ENCODE data around the gene FBXL7. TPM values are rescaled to one million over a fixed set of nuclear protein-coding genes. Genes with fewer than 3 reads are reported as not detected.

FBXL7 gene
- polyA plus RNA-seq, 1 donor from 2014 or later: 0.24 TPM

DNA sequence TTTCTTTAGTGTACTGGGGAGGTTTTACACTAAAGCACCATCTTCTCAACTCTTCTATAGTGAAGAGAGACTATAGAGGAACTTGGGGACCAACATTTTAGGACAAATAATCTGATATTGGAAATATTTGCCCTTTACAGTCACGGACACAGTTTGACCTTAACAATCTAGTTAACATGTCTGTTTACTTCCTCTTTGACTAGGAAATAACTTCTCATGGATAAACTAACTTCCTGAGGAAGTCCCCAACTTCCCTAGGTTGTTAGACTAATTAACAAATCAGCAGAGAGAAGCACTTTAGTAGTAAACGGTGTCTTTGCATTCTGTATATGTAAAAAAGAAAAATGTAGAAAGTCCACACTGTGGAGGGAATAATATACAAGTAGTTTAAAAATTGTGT lies 127.7 kb downstream of the FBXL7 start:
- no peak overlapping the region for H3K9ac ChIP-seq (ENCODE audit: low read length)
- TF ChIP-seq TAF1 (IDR thresholded peaks at IDR 0.05; ENCODE audit: low read depth): no peak
- TF ChIP-seq EZH2 (IDR thresholded peaks at IDR 0.05; ENCODE audit: borderline replicate concordance, insufficient read depth, low read length, poor library complexity, severe bottlenecking): no peak
- TF ChIP-seq MXI1 (conservative IDR thresholded peaks at IDR 0.05; ENCODE audit: poor library complexity, severe bottlenecking): no peak
- H3K27ac ChIP-seq (ENCODE audit: low read length): no peak overlapping the region
- H3K27me3 ChIP-seq (ENCODE audit: insufficient read depth, low read depth, low read length): no peaks in the 10 kb centered on the region
- no peaks in the 10 kb centered on the region for H3K36me3 ChIP-seq (ENCODE audit: insufficient read depth, low read length)
- no peaks in the 10 kb centered on the region for H3K9me3 ChIP-seq (ENCODE audit: low read length)
- H4K20me1 ChIP-seq (ENCODE audit: insufficient read depth): no peaks in the 10 kb centered on the region
- no peaks in the 10 kb centered on the region for H3K9me2 ChIP-seq (ENCODE audit: insufficient read depth, low read length)
- H3K4me3 ChIP-seq (ENCODE audit: low read length): no peak overlapping the region
- H3K4me2 ChIP-seq (ENCODE audit: low read length): no peak overlapping the region
- H2AFZ ChIP-seq (ENCODE audit: low read depth, low read length): no peak overlapping the region
- H3K79me2 ChIP-seq (replicated peaks; ENCODE audit: insufficient read depth, low read length): no peaks in the 10 kb centered on the region
- H3F3A ChIP-seq (ENCODE audit: insufficient read depth, low read length, poor library complexity, severe bottlenecking): no peaks in the 10 kb centered on the region

DNA sequence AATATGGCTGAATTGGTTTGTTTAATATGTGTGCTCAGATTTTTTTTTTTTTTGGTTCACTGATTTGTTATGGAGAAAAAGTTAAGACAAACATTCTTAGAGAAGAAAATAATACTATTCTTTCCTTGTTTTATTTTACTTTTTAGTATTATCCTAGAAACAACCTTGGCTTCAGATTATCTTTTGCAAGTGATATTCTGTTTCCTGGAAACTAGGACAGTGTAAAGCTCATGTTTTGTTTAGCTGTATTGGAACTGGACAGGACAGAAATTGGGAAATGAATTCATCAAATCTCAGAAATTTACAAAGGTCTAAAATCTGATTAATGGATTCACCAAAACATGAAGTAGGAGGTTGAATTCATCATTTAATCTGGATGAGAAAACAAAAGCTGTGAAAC lies 130.5 kb downstream of the FBXL7 start:
- no peak overlapping the region for H3K4me2 ChIP-seq (ENCODE audit: low read length)
- no peaks in the 10 kb centered on the region for H3K9me2 ChIP-seq (ENCODE audit: insufficient read depth, low read length)
- H3K4me3 ChIP-seq (ENCODE audit: low read length): no peak overlapping the region
- no peak for TF ChIP-seq SMC3 (conservative IDR thresholded peaks at IDR 0.05; ENCODE audit: poor library complexity)
- TF ChIP-seq POLR2AphosphoS5 (IDR thresholded peaks at IDR 0.05): no peak
- no peaks in the 10 kb centered on the region for H3K36me3 ChIP-seq (ENCODE audit: insufficient read depth, low read length)
- H3K9ac ChIP-seq (ENCODE audit: low read length): no peak overlapping the region
- H3K79me2 ChIP-seq (replicated peaks; ENCODE audit: insufficient read depth, low read length): no peaks in the 10 kb centered on the region
- no peaks in the 10 kb centered on the region for H3F3A ChIP-seq (ENCODE audit: insufficient read depth, low read length, poor library complexity, severe bottlenecking)
- no peaks in the 10 kb centered on the region for H3K9me3 ChIP-seq (ENCODE audit: low read length)
- no peak overlapping the region for H2AFZ ChIP-seq (ENCODE audit: low read depth, low read length)
- no peaks in the 10 kb centered on the region for H4K20me1 ChIP-seq (ENCODE audit: insufficient read depth)
- no peaks in the 10 kb centered on the region for H3K27me3 ChIP-seq (ENCODE audit: insufficient read depth, low read depth, low read length)
- H3K27ac ChIP-seq (ENCODE audit: low read length): no peak overlapping the region

DNA sequence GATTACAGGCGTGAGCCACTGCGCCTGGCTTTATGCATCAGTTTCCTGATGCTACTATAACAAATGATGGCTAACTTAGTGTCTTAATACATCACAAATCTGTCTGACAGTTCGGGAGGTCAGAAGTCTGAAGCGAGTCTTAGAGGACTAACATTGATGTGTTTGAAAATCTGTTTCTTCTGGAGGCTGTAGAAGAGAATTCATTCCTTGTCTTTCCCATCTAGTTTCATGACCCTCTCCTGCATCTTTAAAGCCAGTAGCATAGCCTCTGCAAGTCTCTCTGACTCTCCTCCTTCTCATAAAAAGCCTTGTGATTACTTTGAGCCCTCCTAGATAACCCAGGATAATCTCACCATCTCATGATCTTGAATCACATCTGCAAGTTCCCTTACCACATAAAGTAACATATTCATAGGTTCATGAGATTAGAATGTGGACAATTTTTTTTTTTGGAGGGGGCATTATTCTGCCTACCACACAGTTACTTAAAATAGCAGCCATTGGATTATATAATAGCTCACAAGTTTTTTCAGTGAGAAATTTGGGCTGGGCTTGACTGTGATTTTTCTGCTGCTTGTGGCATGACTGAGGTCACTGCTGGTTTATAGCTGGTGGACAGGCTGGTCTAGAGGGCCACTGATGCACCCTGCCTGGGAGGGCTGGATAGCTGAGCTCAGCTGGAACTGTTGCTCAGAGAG lies 134.8 kb downstream of the FBXL7 start:
- Histone ChIP-seq H3K9me3 (ENCODE audit: low read length) (no peaks in the 10 kb centered on the region), H3F3A (ENCODE audit: insufficient read depth, low read length, poor library complexity, severe bottlenecking) (no peaks in the 10 kb centered on the region), H3K4me2 (ENCODE audit: low read length) (no peak overlapping the region), H3K36me3 (ENCODE audit: insufficient read depth, low read length) (no peaks in the 10 kb centered on the region), H3K79me2 (replicated peaks; ENCODE audit: insufficient read depth, low read length) (no peaks in the 10 kb centered on the region), H3K9me2 (ENCODE audit: insufficient read depth, low read length) (no peaks in the 10 kb centered on the region), H3K27ac (ENCODE audit: low read length) (no peak overlapping the region), H3K4me3 (ENCODE audit: low read length) (no peak overlapping the region), H4K20me1 (ENCODE audit: insufficient read depth) (no peaks in the 10 kb centered on the region), H2AFZ (ENCODE audit: low read depth, low read length) (no peak overlapping the region), H3K9ac (ENCODE audit: low read length) (no peak overlapping the region), H3K27me3 (ENCODE audit: insufficient read depth, low read depth, low read length) (no peaks in the 10 kb centered on the region)
- TF ChIP-seq EZH2 (IDR thresholded peaks at IDR 0.05; ENCODE audit: borderline replicate concordance, insufficient read depth, low read length, poor library complexity, severe bottlenecking) (no peak), MXI1 (conservative IDR thresholded peaks at IDR 0.05; ENCODE audit: poor library complexity, severe bottlenecking) (no peak), POLR2AphosphoS5 (IDR thresholded peaks at IDR 0.05) (no peak), SMC3 (conservative IDR thresholded peaks at IDR 0.05; ENCODE audit: poor library complexity) (no peak), EP300 (conservative IDR thresholded peaks at IDR 0.05; ENCODE audit: poor library complexity, severe bottlenecking) (no peak), TAF1 (IDR thresholded peaks at IDR 0.05; ENCODE audit: low read depth) (no peak), RAD21 (conservative IDR thresholded peaks at IDR 0.05) (no peak)
- TF ChIP-seq, protein P1, sequence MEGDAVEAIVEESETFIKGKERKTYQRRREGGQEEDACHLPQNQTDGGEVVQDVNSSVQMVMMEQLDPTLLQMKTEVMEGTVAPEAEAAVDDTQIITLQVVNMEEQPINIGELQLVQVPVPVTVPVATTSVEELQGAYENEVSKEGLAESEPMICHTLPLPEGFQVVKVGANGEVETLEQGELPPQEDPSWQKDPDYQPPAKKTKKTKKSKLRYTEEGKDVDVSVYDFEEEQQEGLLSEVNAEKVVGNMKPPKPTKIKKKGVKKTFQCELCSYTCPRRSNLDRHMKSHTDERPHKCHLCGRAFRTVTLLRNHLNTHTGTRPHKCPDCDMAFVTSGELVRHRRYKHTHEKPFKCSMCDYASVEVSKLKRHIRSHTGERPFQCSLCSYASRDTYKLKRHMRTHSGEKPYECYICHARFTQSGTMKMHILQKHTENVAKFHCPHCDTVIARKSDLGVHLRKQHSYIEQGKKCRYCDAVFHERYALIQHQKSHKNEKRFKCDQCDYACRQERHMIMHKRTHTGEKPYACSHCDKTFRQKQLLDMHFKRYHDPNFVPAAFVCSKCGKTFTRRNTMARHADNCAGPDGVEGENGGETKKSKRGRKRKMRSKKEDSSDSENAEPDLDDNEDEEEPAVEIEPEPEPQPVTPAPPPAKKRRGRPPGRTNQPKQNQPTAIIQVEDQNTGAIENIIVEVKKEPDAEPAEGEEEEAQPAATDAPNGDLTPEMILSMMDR (IDR thresholded peaks at IDR 0.05; ENCODE audit: poor library complexity, severe bottlenecking): no peak
- TF ChIP-seq, protein P2, sequence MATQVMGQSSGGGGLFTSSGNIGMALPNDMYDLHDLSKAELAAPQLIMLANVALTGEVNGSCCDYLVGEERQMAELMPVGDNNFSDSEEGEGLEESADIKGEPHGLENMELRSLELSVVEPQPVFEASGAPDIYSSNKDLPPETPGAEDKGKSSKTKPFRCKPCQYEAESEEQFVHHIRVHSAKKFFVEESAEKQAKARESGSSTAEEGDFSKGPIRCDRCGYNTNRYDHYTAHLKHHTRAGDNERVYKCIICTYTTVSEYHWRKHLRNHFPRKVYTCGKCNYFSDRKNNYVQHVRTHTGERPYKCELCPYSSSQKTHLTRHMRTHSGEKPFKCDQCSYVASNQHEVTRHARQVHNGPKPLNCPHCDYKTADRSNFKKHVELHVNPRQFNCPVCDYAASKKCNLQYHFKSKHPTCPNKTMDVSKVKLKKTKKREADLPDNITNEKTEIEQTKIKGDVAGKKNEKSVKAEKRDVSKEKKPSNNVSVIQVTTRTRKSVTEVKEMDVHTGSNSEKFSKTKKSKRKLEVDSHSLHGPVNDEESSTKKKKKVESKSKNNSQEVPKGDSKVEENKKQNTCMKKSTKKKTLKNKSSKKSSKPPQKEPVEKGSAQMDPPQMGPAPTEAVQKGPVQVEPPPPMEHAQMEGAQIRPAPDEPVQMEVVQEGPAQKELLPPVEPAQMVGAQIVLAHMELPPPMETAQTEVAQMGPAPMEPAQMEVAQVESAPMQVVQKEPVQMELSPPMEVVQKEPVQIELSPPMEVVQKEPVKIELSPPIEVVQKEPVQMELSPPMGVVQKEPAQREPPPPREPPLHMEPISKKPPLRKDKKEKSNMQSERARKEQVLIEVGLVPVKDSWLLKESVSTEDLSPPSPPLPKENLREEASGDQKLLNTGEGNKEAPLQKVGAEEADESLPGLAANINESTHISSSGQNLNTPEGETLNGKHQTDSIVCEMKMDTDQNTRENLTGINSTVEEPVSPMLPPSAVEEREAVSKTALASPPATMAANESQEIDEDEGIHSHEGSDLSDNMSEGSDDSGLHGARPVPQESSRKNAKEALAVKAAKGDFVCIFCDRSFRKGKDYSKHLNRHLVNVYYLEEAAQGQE (IDR thresholded peaks at IDR 0.05; ENCODE audit: borderline replicate concordance): no peak
